GM19463 (cell line): ENCODE measurements around the gene PIP5K1C.

Experiments
- ATAC-seq: cut with Tn5 transposase; IDR thresholded peaks from one replicate; pipeline ENCODE4 v1.9.1; 2021; ENCODE audit warnings: mild to moderate bottlenecking, moderate library complexity; ENCODE audit not compliant: unreplicated experiment

The PIP5K1C gene

DNA sequence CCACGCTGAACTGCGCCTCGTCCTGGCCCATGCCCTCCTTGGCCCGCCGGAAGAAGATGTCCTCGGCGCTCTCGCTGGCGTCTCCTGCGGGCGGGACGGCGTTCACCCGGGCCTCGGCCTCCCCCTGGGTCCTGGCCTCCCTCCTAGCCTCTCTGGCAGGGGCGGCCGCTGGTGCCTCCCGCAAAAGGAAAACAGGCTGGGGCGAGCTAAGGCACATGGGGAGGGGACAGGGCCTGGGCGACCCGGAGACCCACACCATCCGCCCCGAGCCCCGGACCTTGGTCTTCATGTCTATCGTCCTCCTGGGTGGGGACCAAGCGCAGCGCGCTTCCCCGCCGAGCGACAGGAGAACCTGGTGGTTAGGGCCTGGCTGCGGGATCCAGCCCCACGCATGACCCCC, 87.9 kb downstream of the PIP5K1C start:
- ATAC-seq = no peak

DNA sequence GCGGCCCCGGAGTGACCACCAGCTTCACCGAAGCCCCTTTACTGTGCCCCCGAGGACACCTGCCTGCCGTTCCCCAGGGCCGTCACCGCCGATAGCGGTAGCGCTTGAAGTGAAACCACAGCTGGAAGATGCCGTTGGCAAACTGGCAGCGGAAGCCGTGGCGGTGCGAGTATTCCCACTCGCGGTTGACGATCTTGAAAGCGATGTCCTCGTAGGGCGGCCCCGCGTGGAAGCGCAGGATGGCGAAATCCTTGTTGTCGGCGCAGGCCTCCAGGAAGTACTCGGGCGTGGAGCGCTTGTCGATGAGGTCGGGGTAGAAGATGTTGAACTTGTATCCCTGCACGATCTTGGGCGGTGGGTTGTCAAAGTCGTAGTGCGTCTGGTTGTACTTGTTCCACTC, 88.4 kb downstream of the PIP5K1C start:
- no peak for ATAC-seq

DNA sequence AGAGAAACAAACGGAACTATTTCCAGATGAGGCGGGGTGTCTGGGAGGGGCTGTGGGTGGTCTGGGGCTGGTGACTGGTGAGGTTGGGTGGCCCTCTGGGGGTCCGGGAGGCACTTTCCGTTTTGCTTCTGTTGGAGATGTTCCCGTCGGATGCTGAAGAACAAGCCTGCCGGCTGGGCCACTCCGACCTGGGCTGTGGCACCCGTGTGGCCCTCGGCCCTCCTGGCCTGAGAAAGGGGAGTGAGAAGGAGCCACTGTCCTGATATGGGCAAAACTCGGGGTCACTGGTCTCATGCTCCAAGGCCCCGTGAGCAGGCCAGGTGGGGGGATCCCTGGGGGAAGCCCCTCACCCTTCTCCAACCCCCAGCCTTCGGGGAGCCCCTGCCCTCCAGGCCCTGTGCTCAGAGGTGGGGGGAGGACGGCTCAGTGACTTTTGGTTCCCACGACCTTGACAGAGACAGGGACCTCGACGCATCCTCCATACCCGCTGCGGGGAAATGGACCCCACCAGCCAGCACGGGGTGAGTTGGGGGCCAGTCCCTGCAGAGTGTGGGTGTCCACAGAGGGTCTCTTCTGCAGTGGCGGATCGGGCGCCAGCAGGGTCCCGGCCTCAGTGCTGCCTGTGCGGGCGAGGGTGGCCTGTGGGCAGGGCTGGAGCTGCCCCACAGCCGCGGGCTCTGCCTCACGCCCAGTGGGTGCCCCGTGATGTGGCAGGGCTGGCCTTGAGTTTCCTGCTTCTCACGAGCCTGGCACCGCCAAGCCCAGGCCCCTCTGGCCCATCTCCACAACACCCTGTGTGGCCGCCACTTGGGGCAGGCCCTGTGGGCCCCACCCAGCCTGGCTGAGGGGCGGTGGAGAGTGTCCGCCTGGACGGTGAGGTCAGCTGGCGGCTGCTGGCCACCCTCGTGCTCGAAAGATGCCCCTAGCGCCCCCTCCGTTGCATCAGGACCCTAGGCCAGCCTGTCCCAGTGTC, 89.2 kb downstream of the PIP5K1C start:
- no peak for ATAC-seq

DNA sequence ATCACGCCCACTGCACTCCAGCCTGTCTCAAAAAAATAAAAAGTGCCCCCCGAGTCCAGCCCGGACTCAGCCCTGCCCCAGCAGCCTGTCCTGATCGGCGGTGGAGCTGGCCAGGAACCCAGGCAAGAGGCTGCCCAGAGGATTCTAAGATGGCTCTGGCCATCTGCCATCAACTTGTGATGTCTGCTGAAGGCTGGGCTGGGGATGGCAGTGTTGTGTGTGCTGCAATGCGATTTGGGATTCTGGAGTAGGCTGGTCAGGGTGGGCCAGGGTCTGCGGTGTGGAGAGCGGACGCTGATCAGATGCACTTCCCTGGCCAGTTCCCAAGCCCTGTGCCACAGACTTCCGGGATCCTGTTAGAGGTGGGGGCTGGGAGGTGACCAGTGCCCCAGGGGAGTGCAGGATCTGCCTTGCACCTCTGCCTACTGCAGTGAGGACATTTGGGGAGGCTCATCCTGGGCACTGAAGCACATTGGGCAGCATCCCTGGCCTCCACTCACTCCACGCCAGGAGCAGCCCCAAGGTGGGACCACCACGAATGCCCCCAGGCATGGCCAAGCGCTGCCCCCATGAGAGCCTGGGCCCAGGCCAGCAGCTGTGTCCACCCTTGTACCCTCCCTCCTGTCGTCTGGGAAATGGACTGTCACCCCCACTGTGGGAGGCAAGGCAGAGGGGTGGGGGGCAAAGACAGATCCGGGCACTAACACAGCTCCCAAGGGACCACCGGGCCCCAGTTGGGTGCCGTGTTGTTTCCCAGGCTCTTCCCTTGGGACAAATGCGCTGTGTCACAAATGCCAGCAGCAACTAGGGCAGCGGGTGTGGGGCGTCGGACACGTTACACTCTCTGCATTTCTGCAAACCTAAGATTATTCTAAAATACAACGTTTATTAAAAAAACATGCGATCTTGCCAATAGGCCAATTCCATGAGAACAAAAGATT, 90.2 kb downstream of the PIP5K1C start:
- no peak for ATAC-seq

- ATAC-seq = no peak
Observed at GRCh38 chr19:3608750-3609322, 91.4 kb downstream of the PIP5K1C start.

GRCh38 chr19:3608079-3608641, 92.1 kb downstream of the PIP5K1C start:
- ATAC-seq = no peak

GRCh38 chr19:3607303-3608078, 92.8 kb downstream of the PIP5K1C start:
- no peak for ATAC-seq

GRCh38 chr19:3606690-3607289, 93.5 kb downstream of the PIP5K1C start, which contains the start of gene TBXA2R:
TSS of gene TBXA2R (minus strand) at chr19:3606875. CDS start at chr19:3600634, 6,241 bp downstream.
- ATAC-seq = no peak

GRCh38 chr19:3606174-3606689, 94.0 kb downstream of the PIP5K1C start:
- ATAC-seq = no peak

DNA sequence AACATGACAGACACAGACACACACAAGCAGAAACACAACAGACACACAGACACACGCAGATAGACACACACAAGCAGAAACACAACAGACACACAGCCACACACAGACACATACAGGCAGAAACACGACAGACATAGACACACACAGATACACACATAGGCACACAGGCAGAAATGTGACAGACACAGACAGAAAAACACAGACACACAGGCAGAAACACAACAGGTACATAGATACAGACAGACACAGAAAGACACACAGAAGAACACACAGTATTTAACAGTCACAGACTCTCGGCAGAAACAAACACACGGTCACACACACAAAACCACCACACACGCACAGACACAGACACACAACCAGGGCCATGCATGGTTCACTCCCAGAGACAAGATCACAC, 94.5 kb downstream of the PIP5K1C start:
- no peak for ATAC-seq

- ATAC-seq = no peak
Observed at GRCh38 chr19:3605361-3605760, 94.9 kb downstream of the PIP5K1C start.

- ATAC-seq = no peak
Observed at GRCh38 chr19:3604987-3605343, 95.3 kb downstream of the PIP5K1C start.

DNA sequence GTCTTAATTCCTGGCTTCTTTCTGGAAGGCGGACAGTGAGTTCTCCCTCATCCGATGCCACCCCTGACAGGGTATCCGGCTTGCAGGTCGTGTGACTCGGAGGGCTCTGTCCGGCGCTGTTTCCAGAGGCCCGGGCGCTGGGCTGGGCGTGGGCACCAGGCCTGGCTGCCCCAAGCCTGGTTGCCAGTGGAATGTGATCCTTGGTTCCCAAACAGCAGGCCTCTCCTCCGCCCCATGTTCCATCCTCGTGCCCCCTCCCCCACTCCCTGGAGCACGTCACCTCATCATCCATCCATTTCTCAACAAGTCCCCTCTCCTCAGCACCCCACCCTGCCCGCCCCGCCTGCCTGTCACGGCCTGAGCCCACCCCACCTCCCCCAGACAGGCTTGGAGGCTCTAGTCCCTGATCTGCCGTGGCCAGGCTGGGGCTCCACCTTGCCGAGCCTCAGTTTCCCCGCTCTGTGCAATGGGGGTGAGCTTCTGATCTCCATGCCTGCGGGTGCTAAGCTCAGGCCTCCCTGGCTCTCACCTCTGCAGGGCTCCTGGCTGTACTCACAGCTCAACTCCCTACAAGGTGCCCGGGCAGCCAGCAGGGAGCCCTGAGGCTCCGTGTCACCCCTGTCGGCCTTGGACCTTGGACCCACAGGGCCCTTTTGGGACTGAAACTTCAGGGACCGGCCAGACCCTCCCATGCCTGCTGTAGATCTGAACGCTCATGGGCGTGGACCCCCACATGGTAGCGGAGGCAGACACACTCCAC, 95.9 kb downstream of the PIP5K1C start:
- no peak for ATAC-seq

- ATAC-seq = no peak
Observed at GRCh38 chr19:3603121-3603811, 97.0 kb downstream of the PIP5K1C start.

DNA sequence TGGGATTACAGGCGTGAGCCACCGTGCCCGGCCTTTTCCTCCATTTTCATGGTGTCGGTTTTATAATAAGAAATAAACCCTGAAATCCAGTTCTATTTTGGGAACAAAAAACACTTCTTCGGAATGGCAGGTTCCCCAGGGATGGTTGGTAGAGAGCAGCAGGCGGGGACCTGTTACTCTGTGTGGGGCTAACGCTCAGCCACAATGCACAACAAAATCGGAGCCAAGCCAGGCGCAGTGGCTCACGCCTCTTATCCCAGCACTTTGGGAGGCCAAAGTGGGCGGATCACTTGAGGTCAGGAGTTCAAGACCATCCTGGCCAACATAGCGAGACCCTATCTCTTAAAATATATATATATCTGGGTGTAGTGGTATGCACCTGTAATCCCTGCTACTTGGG, 99.2 kb downstream of the PIP5K1C start:
- no peak for ATAC-seq

DNA sequence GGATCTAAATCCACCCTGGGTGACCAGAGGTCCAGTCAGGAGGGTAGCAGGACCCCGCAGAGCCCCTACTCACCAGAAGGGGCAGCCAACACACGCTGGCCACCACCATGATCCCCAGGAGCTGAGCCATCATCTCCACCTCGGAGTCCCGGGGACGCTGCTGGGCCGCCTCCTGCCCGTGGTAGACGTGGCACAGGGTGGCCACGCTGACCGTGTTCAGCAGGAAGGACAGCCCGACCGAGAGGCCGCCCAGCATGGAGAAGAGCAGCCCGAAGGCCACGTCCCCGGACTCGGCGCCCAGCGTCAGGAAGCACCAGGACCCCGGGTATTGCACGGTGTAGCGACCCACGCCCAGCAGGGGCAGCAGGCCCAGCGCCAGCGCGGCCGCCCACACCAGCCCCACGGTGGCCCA, 100.5 kb downstream of the PIP5K1C start:
- ATAC-seq = no peak

DNA sequence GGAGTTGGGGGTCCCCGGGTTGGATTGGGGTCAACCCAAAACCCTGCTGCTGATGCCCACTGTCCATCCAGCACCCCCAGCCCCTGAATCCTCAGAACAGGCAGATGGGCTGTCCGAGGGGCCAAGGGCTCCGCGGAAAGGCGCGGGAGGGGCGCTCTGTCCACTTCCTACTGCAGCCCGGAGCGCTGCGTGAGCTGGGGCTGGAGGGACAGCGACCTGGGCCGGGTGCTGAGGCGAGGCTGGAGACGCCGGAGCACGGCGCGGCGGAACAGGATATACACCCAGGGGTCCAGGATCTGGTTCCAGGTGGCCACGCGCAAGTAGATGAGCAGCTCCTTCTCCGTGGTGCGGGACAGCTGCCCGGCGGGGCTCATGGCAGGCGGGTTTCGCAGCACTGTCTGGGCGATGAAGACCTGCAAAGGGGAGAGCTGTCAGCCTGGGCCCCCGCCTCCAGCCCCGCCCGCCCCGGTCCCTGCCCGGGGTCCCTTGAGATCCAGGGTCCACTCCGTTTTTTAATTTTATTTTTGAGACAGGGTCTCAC, 104.7 kb downstream of the PIP5K1C start:
- no peak for ATAC-seq

DNA sequence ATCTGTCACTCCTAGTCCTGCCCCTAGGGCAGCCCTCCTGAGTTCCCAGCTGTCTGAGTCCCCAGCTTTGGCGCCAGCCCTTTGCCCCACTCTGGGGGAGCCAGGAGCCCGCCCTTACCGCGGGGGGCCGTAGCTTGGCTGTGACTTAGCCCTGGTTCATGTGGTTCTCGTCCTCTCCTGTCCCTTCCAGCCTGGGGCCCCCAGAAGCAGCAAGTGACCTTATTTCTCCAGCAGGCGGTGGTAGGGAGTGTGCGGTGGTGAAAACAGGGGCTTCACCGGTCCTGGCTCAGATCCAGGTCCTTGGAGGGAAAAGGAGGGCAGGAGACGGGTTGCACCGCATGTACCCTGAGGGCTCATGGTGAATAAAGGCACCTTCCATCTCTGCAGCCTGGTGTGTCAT, 107.1 kb downstream of the PIP5K1C start:
- ATAC-seq = no peak
